GM19043 (cell line): ENCODE data around the gene HOXC4.

Source experiments
- ATAC-seq: cut with Tn5 transposase; IDR thresholded peaks from one replicate; pipeline ENCODE4 v1.9.1; 2021; ENCODE audit warnings: low read depth; ENCODE audit not compliant: unreplicated experiment

The HOXC4 gene

GRCh38 chr12:54015018-54015931 is 38.4 kb upstream of the HOXC4 start:
- ATAC-seq, result no peak

GRCh38 chr12:54016051-54016450 is 37.6 kb upstream of the HOXC4 start:
- no peak for ATAC-seq

GRCh38 chr12:54016478-54016964 is 37.1 kb upstream of the HOXC4 start:
- ATAC-seq, result no peak

- peak; percentile 24 for ATAC-seq
Measured at GRCh38 chr12:54017027-54017788, 36.4 kb upstream of the HOXC4 start.

- ATAC-seq, result peak; percentile 74
Measured at GRCh38 chr12:54017878-54018467, 35.7 kb upstream of the HOXC4 start.

GRCh38 chr12:54018468-54018984 is 35.1 kb upstream of the HOXC4 start:
- ATAC-seq, result no peak

- ATAC-seq, result no peak
Measured at GRCh38 chr12:54019091-54019811, 34.4 kb upstream of the HOXC4 start.

DNA sequence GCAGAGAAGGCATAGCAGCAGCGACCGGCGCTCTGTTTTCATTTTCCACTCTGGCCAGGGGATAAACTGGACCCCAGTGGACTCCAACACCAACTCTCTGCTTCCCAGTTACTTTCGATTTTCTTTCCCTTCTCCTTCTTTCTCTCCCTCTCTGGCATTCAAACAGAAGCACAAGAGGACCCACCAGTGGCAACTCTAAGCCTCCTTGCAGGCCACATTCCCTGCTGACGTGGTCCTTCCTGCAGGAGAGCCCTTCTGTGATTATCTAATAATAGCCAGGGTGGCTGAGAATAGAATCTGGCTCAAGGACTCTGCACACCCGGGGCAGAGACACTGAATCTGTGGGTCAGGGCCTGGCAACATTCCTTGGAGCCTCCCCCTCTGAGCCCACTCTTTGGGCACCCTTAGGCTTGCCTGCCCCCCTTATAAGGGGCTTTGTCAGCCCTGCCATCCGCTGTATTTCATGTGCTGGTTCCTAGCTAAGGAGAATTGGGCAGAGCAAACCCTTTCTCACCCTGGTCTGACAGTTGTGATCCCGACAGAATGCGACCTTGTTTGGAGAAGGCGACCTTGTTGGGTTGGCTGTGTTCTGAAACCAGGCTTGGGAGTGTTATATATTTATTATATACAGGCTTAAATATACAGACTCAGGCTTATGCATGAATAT is 33.6 kb upstream of the HOXC4 start:
- no peak for ATAC-seq

GRCh38 chr12:54020591-54021405 is 32.8 kb upstream of the HOXC4 start:
- ATAC-seq, result no peak

DNA sequence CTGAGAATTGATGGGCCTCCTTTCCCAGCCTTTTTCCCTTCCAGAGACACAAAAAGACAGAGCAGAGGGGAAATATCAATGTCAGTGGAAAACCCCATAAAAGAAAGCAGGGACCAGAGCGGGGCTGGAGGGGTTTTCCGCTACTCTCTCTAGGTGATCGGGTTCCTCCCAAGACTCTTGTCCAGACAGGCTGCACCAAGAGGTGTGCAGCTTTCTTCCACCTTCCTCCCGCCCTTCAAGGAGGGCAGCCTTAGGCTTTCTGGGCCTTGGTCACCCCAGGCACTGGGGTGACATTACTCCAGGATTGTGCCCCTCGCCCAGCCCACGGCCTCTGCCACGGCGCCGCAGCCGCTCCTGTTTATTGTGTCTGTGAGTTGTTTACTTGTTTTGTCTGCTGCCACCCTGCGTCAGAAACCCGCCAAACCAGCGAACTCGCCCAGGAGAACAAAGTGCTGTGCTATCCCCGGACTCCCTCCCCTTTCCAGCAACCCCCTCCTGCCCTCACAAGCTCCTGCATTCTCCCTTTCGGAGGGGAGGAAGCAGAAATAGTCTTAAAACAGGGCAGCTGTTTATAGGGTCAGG is 32.1 kb upstream of the HOXC4 start:
- ATAC-seq, result no peak

GRCh38 chr12:54022960-54023884 is 30.4 kb upstream of the HOXC4 start:
- no peak for ATAC-seq

DNA sequence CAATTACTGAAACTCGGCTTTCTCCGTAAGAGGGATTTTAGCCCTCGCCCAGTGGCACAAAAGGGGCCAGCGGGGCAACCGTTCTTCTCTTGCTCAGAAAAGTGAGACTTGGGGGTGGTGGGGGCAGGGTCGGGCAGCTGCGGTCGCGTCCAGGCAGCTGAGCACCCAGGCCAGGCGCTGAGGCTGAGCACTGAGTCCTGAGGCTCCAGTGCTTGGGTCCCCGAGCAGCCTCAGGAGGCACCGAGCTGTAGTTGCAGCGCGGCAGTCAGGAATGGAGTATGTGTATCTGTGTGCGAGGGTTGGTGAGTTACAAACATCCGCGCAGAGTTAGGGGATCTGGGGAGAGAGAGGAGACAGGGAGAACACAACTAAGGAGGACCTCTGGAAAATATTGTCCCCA is 29.5 kb upstream of the HOXC4 start:
- ATAC-seq, result no peak

DNA sequence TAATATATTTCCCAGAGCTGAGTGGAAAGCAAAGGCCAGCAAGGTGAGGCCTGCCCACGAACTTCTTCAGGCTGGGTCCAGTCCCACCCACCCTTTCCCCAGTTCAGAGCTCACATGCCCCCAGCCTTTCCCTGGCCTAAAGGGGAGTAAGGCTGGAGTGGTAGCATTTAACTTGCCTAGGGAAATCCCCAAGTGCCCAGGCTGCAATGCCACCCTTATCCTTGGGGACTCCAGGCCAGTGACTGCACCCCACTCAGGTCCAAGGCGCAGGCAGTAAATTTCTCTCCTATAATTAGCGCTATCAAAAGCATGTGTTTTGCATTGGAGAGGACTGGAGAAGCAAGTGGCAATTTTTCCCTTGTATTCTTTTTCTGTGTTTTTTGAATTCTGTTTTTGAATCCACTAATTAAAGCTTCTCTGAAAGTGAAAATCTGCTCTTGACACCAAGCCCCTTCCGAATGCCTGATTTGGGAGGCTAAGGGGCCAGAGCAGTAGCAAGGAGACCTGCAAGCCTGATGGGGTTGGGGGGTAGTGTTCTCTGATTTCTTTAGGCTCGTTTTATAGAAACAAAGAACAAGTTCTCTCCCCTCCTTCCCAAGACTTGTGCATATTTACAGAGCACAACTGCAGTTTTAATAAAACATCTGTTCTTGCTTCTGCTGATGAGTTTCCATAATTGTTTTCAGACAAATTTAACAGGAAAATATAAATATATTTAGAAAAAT is 28.9 kb upstream of the HOXC4 start:
- no peak for ATAC-seq

GRCh38 chr12:54025499-54026405 is 27.9 kb upstream of the HOXC4 start:
- no peak for ATAC-seq

GRCh38 chr12:54026640-54027441 is 26.8 kb upstream of the HOXC4 start:
- no peak for ATAC-seq
